GM13977 (cell line): ENCODE measurements around the gene RAPGEF2.

Experiments used
- DNase-seq: peaks from one replicate; pipeline ENCODE4 v3.0.0; 2012; ENCODE audit warnings: low spot score
- in situ Hi-C: fragments of 300-500 bp; cut with MboI; formaldehyde crosslinking; loops from one replicate; pipeline ENCODE4 v1.12.0; 2022; ENCODE audit warnings: low sequenced_read_pairs, low pct_unique_long_range_greater_than_20kb, mixed read lengths, inconsistent platforms; ENCODE audit not compliant: unreplicated experiment
- TF ChIP-seq, protein P1 (sequence below): IDR thresholded peaks from 2 replicates; pipeline ENCODE4 v1.5.1; 2012; ENCODE audit warnings: mild to moderate bottlenecking, control low read depth; ENCODE audit not compliant: insufficient read depth; ENCODE audit errors: extremely low read depth, missing control alignments

RAPGEF2 gene

GRCh38 chr4:159134429-159134828, 31.6 kb downstream of the RAPGEF2 start:
- no peak for DNase-seq
- TF ChIP-seq, protein P1, sequence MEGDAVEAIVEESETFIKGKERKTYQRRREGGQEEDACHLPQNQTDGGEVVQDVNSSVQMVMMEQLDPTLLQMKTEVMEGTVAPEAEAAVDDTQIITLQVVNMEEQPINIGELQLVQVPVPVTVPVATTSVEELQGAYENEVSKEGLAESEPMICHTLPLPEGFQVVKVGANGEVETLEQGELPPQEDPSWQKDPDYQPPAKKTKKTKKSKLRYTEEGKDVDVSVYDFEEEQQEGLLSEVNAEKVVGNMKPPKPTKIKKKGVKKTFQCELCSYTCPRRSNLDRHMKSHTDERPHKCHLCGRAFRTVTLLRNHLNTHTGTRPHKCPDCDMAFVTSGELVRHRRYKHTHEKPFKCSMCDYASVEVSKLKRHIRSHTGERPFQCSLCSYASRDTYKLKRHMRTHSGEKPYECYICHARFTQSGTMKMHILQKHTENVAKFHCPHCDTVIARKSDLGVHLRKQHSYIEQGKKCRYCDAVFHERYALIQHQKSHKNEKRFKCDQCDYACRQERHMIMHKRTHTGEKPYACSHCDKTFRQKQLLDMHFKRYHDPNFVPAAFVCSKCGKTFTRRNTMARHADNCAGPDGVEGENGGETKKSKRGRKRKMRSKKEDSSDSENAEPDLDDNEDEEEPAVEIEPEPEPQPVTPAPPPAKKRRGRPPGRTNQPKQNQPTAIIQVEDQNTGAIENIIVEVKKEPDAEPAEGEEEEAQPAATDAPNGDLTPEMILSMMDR = no peak
- in situ Hi-C loops = no loop called here

- DNase-seq = no peak
- TF ChIP-seq, protein P1 = no peak
- in situ Hi-C loops = no loop called here
Observed at GRCh38 chr4:159137176-159137575, 34.3 kb downstream of the RAPGEF2 start.

GRCh38 chr4:159138436-159138835, 35.6 kb downstream of the RAPGEF2 start:
- in situ Hi-C loops = no loop called here
- DNase-seq = no peak

GRCh38 chr4:159141193-159141592, 38.3 kb downstream of the RAPGEF2 start:
- no peak for DNase-seq
- in situ Hi-C loops = no loop called here
- TF ChIP-seq, protein P1 = no peak

More at GRCh38 chr4:159138436-159138835, 35.6 kb downstream of the RAPGEF2 start:
- TF ChIP-seq, protein P1 = no peak

GRCh38 chr4:159142241-159142640, 39.4 kb downstream of the RAPGEF2 start:
- DNase-seq = no peak
- TF ChIP-seq, protein P1 = no peak
- in situ Hi-C loops = no loop called here

GRCh38 chr4:159142681-159143384, 40.0 kb downstream of the RAPGEF2 start:
- DNase-seq = no peak
- in situ Hi-C loops = no loop called here
- TF ChIP-seq, protein P1 = no peak

GRCh38 chr4:159143687-159144086, 40.8 kb downstream of the RAPGEF2 start:
- TF ChIP-seq, protein P1 = no peak
- in situ Hi-C loops = no loop called here
- DNase-seq = no peak
